A673 (cell line): ENCODE results near the gene IGFBP2. TPM values are rescaled to one million over a fixed set of nuclear protein-coding genes. Genes with fewer than 3 reads are reported as not detected.

ENCODE experiments used
- BruUV-seq: library from RNA; stranded (reverse); fragments of 400-500 nt; replicated peaks from 2 replicates; lab custom pipeline; 2021; lab: Mats Ljungman, UMichigan
- CTCF ChIA-PET: fragments of 300-600 bp; sonication (Branson Sonifier 250); formaldehyde crosslinking; loops from one replicate; lab custom pipeline; 2022; ENCODE audit warnings: antibody characterized with exemption; lab: Charles Lee
- POLR2A ChIA-PET: fragments of 300-600 bp; sonication (Branson Sonifier 250); formaldehyde crosslinking; loops from one replicate; lab custom pipeline; 2022; ENCODE audit warnings: antibody characterized with exemption; ENCODE audit not compliant: low non-redundant PET; lab: Charles Lee
- DNase-seq: peaks from one replicate; pipeline ENCODE4 v3.0.0-alpha.2; 2015; ENCODE audit warnings: low spot score
- H3K27ac ChIP-seq: fragments of 200-600 bp; sonication (generic); 2 replicates; pipeline ENCODE4 v1.5.1; 2016; ENCODE audit warnings: mixed run types, low read depth, mild to moderate bottlenecking, mixed read lengths, antibody characterized with exemption, low read length; ENCODE audit not compliant: poor library complexity, severe bottlenecking
- H3K27me3 ChIP-seq: fragments of 200-600 bp; sonication (generic); replicated peaks from 2 replicates; pipeline ENCODE4 v1.6.1; 2017; ENCODE audit warnings: mixed run types, low read depth, mild to moderate bottlenecking, mixed read lengths, antibody characterized with exemption, low read length; ENCODE audit not compliant: insufficient read depth, poor library complexity
- H3K36me3 ChIP-seq: fragments of 200-600 bp; sonication (generic); 2 replicates; pipeline ENCODE4 v1.6.1; 2016; ENCODE audit warnings: mixed run types, mild to moderate bottlenecking, mixed read lengths, antibody characterized with exemption, low read length; ENCODE audit not compliant: insufficient read depth, poor library complexity, severe bottlenecking
- H3K4me1 ChIP-seq: fragments of 200-600 bp; sonication (generic); 2 replicates; pipeline ENCODE4 v1.6.1; 2017; ENCODE audit warnings: mixed run types, mild to moderate bottlenecking, mixed read lengths, antibody characterized with exemption, low read length; ENCODE audit not compliant: insufficient read depth, poor library complexity, severe bottlenecking
- H3K4me3 ChIP-seq: fragments of 200-600 bp; sonication (generic); 2 replicates; pipeline ENCODE4 v1.5.1; 2016; ENCODE audit warnings: low read depth, mixed run types, mild to moderate bottlenecking, mixed read lengths, low read length; ENCODE audit not compliant: poor library complexity, severe bottlenecking
- H3K9me3 ChIP-seq: fragments of 200-600 bp; sonication (generic); 2 replicates; pipeline ENCODE4 v1.6.1; 2016; ENCODE audit warnings: mixed run types, low read depth, mild to moderate bottlenecking, mixed read lengths, antibody characterized with exemption, low read length; ENCODE audit not compliant: poor library complexity, severe bottlenecking
- EZH2 ChIP-seq: fragments of 200-600 bp; sonication (generic); IDR thresholded peaks from 2 replicates; pipeline ENCODE4 v1.6.1; 2017; ENCODE audit warnings: borderline replicate concordance, low read depth, mild to moderate bottlenecking, mixed read lengths, antibody characterized with exemption, low read length; ENCODE audit not compliant: poor library complexity, severe bottlenecking
- intact Hi-C: fragments of 100-400 bp; cut with micrococcal nuclease; formaldehyde crosslinking; loops from one replicate; pipeline ENCODE4 v1.10.0; 2022; ENCODE audit not compliant: unreplicated experiment
- total RNA-seq: library from RNA; stranded (reverse); gene quantifications from 2 replicates; pipeline ENCODE4 v1.2.3, GENCODE V29; 2021
- TF ChIP-seq, protein P1 (sequence below): fragments of 300-800, 200-600 bp; sonication (generic); conservative IDR thresholded peaks from 2 replicates; pipeline ENCODE4 v1.5.1; 2017; ENCODE audit warnings: low read depth, mild to moderate bottlenecking, antibody characterized with exemption, low read length, moderate library complexity, mixed read lengths

IGFBP2 gene
- total RNA-seq, 1 experiment from 2014 or later, result 614 TPM

DNA sequence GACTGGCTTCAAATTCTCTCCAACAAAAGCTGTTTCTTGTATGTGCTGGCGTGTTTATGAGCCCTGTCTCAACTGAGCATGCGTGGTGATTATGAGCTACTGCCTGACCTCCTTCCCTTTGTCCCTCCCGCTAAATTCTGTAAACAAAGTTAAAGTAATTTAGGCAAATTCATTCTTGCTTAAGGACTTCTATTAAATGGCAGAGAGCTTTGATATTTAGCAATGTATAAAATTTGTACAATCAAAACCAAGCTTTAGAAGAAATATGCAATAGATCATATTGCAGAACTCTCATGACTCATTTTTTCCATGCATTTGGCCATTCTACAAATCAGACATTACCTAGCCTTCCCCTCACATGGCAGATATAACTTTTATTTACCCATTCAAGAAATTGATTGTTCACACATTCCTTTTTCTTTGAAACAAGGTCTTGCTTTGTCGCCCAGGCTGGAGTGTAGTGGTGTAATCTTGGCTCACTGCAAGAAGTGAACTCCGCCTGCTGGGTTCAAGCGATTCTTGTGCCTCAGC, 18.2 kb downstream of the IGFBP2 start:
- Histone ChIP-seq H3K4me3 (no peak overlapping the region), H3K27ac (no peak overlapping the region), H3K36me3 (peaks cover 30% of the 10 kb centered on the region), H3K4me1 (peaks cover 39% of the 10 kb centered on the region), H3K27me3 (no peaks in the 10 kb centered on the region), H3K9me3 (no peaks in the 10 kb centered on the region)
- no peak for DNase-seq
- no peak for TF ChIP-seq EZH2
- TF ChIP-seq, protein P1, sequence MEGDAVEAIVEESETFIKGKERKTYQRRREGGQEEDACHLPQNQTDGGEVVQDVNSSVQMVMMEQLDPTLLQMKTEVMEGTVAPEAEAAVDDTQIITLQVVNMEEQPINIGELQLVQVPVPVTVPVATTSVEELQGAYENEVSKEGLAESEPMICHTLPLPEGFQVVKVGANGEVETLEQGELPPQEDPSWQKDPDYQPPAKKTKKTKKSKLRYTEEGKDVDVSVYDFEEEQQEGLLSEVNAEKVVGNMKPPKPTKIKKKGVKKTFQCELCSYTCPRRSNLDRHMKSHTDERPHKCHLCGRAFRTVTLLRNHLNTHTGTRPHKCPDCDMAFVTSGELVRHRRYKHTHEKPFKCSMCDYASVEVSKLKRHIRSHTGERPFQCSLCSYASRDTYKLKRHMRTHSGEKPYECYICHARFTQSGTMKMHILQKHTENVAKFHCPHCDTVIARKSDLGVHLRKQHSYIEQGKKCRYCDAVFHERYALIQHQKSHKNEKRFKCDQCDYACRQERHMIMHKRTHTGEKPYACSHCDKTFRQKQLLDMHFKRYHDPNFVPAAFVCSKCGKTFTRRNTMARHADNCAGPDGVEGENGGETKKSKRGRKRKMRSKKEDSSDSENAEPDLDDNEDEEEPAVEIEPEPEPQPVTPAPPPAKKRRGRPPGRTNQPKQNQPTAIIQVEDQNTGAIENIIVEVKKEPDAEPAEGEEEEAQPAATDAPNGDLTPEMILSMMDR, result no peak
- no TSS peak for BruUV-seq
- CTCF ChIA-PET, result no interaction called here
- POLR2A ChIA-PET, result no interaction called here
- intact Hi-C loops, result no loop called here

DNA sequence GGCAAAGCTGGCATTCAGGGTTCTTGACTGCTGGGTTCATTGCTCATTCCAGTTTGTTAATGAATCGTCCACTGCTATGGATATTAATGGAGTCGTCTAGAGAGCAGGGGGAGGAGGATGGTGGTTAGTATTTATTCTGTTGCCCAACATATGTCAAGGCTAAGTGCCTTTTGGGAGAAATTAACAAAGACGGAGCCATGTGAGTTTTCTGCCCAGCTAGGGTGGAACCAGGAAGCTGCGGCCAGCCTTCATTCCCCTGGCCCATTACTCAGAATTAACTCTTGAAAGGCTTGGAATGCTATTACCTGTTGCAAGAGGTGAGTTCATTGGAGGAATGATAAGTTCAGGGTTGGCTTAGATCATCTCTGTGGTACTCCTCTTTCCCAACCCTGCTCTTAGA, 19.3 kb downstream of the IGFBP2 start:
- BruUV-seq, result no TSS peak
- intact Hi-C loops, result no loop called here
- no peaks in the 10 kb centered on the region for H3K9me3 ChIP-seq
- H3K36me3 ChIP-seq, result peaks cover 30% of the 10 kb centered on the region
- H3K4me1 ChIP-seq, result peaks cover 51% of the 10 kb centered on the region
- H3K27me3 ChIP-seq, result no peaks in the 10 kb centered on the region
- H3K4me3 ChIP-seq, result no peak overlapping the region
- no peak for DNase-seq
- CTCF ChIA-PET, result no interaction called here
- H3K27ac ChIP-seq, result peak overlapping the region; percentile 12
- TF ChIP-seq, protein P1, result no peak
- TF ChIP-seq EZH2, result no peak
- POLR2A ChIA-PET, result no interaction called here

- H3K27ac ChIP-seq, result peak overlapping the region; percentile 12
- no peak for DNase-seq
These were observed 20.0 kb downstream of the IGFBP2 start for GRCh38 chr2:216653093-216653799.

More at GRCh38 chr2:216653093-216653799, 20.0 kb downstream of the IGFBP2 start:
- Histone ChIP-seq H3K4me3 (no peak overlapping the region), H3K27me3 (no peaks in the 10 kb centered on the region), H3K4me1 (peaks cover 57% of the 10 kb centered on the region), H3K36me3 (peaks cover 26% of the 10 kb centered on the region), H3K9me3 (no peaks in the 10 kb centered on the region)
- ChIA-PET CTCF (interaction anchor here (0.6 kb wide), 1 partner anchor 18 kb away, joined by 4 read pairs; no protein-coding TSS in a partner anchor), POLR2A (no interaction called here)
- intact Hi-C loops, result no loop called here
- TF ChIP-seq EZH2, result no peak
- TF ChIP-seq, protein P1, result no peak
- BruUV-seq, result no TSS peak
